Omental fat pad (tissue), 4 donors: Measurements from ENCODE around the gene CENPP. TPM values are rescaled to one million over a fixed set of nuclear protein-coding genes. Genes with fewer than 3 reads are reported as not detected.

Source experiments
- ATAC-seq: fragments of 150-250 bp; one replicate; pipeline ENCODE4 v1.9.1; 2016; ENCODE audit warnings: mild to moderate bottlenecking, moderate library complexity; ENCODE audit not compliant: low FRiP score
- DNase-seq: peaks from one replicate; pipeline ENCODE4 v3.0.0-alpha.2; 2019; ENCODE audit warnings: low spot score
- CTCF ChIP-seq, 3 donors: fragments of 450-650 bp; IDR thresholded peaks; one replicate each; pipeline ENCODE4 v1.5.1; 2016 to 2017; ENCODE audit warnings: antibody characterized with exemption in 3 of 3, mild to moderate bottlenecking in 3 of 3, moderate library complexity in 2 of 3
- total RNA-seq, 4 donors: library from RNA; depleted of rRNA; stranded (reverse); fragments of >200 nt; gene quantifications; one replicate each; pipeline ENCODE4 v1.1.0, GENCODE V29; 2016

The CENPP gene
- total RNA-seq, 4 donors from 2014 or later: 1.2 to 7.0 (median 5.6) TPM

DNA sequence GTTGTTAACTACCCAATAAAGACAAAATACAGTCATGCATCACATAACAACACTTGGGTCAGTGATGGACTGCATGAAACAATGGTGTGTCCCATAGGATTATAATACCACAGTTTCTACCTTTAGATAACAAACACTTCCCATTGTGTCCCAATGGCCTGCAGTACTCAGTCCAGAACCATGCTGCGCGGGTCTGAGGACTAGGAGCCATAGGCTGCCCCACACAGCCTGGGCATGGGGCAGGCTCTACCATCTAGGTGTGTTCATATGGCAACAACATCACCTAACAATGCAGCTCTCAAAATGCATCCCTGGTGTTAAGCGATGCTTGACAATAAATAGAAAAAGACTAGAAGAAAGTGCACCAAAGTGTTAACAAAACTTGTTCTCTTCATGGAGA, 337.4 kb downstream of the CENPP start:
- ATAC-seq (no peak), DNase-seq (no peak)
- no peak for TF ChIP-seq CTCF (IDR thresholded peaks at IDR 0.05)

DNA sequence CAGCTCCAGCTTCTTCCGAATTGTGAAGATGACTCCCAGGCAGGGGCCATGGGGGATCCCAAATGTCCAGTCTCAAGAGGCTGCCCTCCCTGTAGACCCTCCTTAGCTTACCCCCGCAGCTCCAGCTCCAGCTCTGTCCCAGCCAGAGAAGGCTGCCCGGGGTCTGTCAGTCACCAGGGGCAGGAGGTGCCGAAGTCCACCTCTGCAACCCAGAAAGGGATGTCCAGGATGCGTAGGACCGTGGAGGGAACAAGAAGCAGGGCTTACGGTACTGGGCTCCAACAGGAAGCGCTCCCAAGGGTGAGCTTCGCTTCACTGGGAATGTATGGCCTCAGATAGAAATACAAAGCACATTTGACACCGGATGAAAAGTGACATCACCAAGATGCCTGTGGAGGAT, 338.2 kb downstream of the CENPP start:
- no peak for ATAC-seq
- TF ChIP-seq CTCF (IDR thresholded peaks at IDR 0.05): no peak

DNA sequence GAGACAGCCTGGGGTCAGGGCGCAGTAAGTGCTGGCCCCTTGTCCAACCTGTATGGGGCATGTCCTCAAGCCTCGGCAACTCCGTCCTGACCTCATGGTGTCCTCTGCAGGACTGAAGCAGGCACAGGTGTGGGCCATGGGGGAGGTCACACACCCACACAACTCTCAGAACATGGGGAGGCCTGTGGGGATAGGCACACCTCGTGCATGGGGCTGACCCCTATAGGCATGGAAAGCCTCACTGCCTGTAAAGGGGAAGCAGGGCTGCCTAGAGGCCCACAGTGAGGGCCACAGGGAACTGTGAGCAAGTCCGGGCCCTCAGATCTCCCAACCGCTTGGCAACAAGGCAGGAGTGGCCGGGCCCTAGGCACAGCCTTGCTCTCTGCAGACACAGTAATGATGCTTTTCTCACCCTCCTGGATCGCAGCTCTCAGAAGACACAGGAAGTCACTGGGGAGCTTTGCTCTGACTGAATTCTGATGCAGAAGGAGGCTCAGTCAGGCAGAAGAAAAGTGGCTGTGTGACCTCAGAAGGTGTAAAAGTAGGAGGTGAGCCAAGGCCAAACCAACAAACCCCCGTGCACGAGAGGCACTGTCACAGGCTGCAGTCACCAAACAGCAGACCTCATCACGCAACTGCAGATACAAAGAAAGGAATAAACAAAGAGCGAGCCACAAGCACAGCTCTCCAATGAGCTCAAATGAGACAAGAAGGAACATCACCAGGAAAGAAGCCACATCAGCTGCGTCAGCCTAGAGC, 338.8 kb downstream of the CENPP start:
- no peak for TF ChIP-seq CTCF (IDR thresholded peaks at IDR 0.05)
- ATAC-seq: no peak
- DNase-seq: no peak

More for the DNA sequence above, 338.2 kb downstream of the CENPP start:
- DNase-seq: no peak

- DNase-seq (no peak), ATAC-seq (no peak)
- no peak for TF ChIP-seq CTCF (IDR thresholded peaks at IDR 0.05)
These were observed 340.1 kb downstream of the CENPP start for GRCh38 chr9:92665836-92666235.

DNA sequence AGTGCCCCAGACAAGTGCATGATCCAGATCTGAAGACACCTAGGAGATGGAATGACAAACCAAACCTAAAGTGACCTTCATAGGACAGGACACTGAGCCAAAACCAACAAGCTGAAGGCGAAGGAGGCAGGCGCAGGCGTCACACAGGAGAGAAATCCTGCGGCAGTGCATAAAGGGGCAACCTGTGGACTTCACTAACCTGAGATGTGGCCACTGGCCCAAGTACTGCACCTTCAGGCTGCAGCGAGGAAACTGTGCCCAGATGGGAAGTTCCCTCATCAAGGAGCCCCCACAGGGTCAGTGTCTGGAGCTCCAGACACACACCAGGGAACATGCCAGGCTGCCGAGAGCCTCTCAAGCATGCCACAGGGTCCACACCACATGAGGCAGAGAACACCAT, 340.5 kb downstream of the CENPP start:
- no peak for TF ChIP-seq CTCF (IDR thresholded peaks at IDR 0.05)
- DNase-seq: no peak
- ATAC-seq: no peak

- no peak for TF ChIP-seq CTCF (IDR thresholded peaks at IDR 0.05)
- ATAC-seq (no peak), DNase-seq (no peak)
These were observed 341.3 kb downstream of the CENPP start for GRCh38 chr9:92666912-92667532.
